ENCODE results near the gene RWDD3. TPM values are rescaled to one million over a fixed set of nuclear protein-coding genes. Genes with fewer than 3 reads are reported as not detected.

The RWDD3 gene
- total and polyA plus RNA-seq, 2 donors (not counting 3 experiments of a cell fraction or from before 2014, with no cell fraction given) = 9.3 to 12.1 TPM

GRCh38 chr1:95201905-95202304 is 32.1 kb upstream of the RWDD3 start:
- DNase-seq (ENCODE audit: low read depth, low spot score) (no peak), FAIRE-seq (no peak)
- Histone ChIP-seq H3K9ac (replicated peaks; ENCODE audit: extremely low read depth, insufficient read depth, low read length) (no peak overlapping the region), H3K9me3 (replicated peaks; ENCODE audit: control insufficient read depth, insufficient read depth, low read length) (no peaks in the 10 kb centered on the region), H4K20me1 (replicated peaks; ENCODE audit: control insufficient read depth, extremely low read depth, insufficient read depth, low read length) (no peaks in the 10 kb centered on the region), H3K4me3 (replicated peaks in 1 of 3; ENCODE audit: insufficient read depth in 1 of 3, low read depth in 1 of 3, low read length in 3 of 3) (no peak overlapping the region), H3K9me1 (replicated peaks; ENCODE audit: control insufficient read depth, extremely low read depth, insufficient read depth, low read length) (no peaks in the 10 kb centered on the region), H3K36me3 (ENCODE audit: control insufficient read depth in 2 of 2, extremely low read depth in 1 of 2, insufficient read depth in 2 of 2, low read length in 2 of 2) (no peaks in the 10 kb centered on the region), H2AFZ (ENCODE audit: low read depth, low read length) (no peak overlapping the region), H3K79me2 (ENCODE audit: control insufficient read depth, insufficient read depth, low read length) (no peaks in the 10 kb centered on the region), H3K27me3 (ENCODE audit: control insufficient read depth in 2 of 2, insufficient read depth in 2 of 2, low read length in 2 of 2) (peaks cover 0 to 3% of the 10 kb centered on the region in 2 experiments), H3K27ac (ENCODE audit: insufficient read depth, low read depth, low read length) (no peak overlapping the region), H3K4me2 (ENCODE audit: insufficient read depth, low read length) (no peak overlapping the region), H3K4me1 (ENCODE audit: control insufficient read depth, extremely low read depth, insufficient read depth, low read length) (no peaks in the 10 kb centered on the region)
- dilution Hi-C loops (cut with MboI; ENCODE audit: extremely low pct_ligation_motif_present, low sequenced_read_pairs) (no loop called here), intact Hi-C loops (cut with micrococcal nuclease) (no loop called here)
- ChIA-PET CTCF (no interaction called here), POLR2A (no interaction called here)
- no TSS peak for BruUV-seq (replicated peaks)
- TF ChIP-seq CTCF (IDR thresholded peaks at IDR 0.05; ENCODE audit: extremely low read depth in 1 of 2, insufficient read depth in 1 of 2, low read depth in 1 of 2, low read length in 2 of 2) (no peak), GATA2 (IDR thresholded peaks at IDR 0.05; ENCODE audit: insufficient read depth, insufficient read length, low read depth, low read length) (no peak), FOS (IDR thresholded peaks at IDR 0.05; ENCODE audit: borderline replicate concordance, insufficient read depth, low read length) (no peak), MYC (IDR thresholded peaks at IDR 0.05; ENCODE audit: low read depth, low read length) (no peak), EZH2 (IDR thresholded peaks at IDR 0.05; ENCODE audit: borderline replicate concordance, low read depth, low read length, severe bottlenecking) (no peak), MAX (IDR thresholded peaks at IDR 0.05; ENCODE audit: insufficient read depth, insufficient read length) (no peak), JUN (IDR thresholded peaks at IDR 0.05; ENCODE audit: borderline replicate concordance, insufficient read depth, insufficient read length, low read depth) (no peak)
